HG02840 (cell line): Measurements from ENCODE around the gene CDC73.
"Not testable (repeated sequence)": the region's sequence is repeated elsewhere in the genome, so short reads cannot be mapped to it uniquely, and the experiment has no call there.

ENCODE experiments used
- ATAC-seq: cut with Tn5 transposase; IDR thresholded peaks from one replicate; pipeline ENCODE4 v1.9.1; 2021; ENCODE audit warnings: mild to moderate bottlenecking, moderate library complexity, moderate number of reproducible peaks; ENCODE audit not compliant: unreplicated experiment, low FRiP score

CDC73 gene

GRCh38 chr1:193275773-193276172, 153.9 kb downstream of the CDC73 start:
- ATAC-seq: no peak

DNA sequence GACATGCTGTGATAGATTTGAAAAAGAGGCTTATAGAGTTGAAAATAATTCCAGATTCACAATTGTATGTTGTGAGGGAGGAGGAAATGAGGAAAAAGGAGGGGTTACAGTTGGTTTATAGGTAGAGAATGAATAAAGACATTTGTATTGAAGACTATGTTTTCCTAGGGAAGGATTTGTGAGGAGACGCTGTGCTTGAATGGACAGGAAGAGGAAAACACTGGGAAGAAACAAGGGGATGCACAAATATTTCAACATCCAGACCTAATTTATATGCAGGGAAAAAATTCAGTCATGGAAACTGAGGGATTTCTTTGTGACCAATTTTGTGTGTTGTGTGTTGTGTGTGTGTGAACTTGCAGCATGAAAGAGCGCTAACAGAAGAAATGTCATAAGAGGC, 157.1 kb downstream of the CDC73 start:
- ATAC-seq: no peak

DNA sequence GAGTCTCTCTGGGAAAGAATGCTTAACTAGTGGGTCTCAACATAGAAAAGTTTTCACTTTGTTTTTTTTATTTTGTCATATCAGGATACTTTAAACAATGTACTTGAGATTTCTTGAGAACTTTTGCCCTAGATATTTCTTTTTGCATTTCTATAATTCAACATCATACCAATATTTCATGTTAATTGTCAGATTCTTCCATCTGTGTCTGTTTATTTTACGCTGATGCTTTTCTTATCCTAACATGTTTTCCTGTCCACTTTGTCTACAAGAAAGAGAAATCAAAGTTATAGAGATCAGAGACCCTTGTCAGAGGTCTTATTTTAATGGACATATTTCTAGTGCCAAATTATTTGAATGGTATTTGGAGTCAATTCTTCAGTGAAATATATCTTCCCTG, 160.1 kb downstream of the CDC73 start:
- no peak for ATAC-seq

DNA sequence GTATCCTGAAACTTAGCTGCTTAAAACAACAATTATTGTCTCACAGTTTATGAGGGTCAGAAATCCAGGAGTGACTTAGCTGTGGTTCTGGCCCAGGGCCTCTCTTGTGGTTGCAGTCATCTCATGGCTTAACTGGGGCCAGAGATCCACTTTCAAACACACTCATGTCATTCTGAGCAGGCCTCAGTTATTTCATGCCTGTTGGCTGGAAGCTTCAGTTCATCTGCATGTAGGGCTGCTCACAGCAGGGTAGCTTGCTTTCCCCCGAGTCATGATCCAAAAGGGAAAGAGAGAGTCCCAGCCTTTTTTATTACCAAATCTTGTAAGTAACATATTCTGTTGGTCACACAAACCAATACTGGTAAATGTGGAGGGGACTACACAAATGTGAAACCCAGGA, 161.2 kb downstream of the CDC73 start:
- no peak for ATAC-seq

DNA sequence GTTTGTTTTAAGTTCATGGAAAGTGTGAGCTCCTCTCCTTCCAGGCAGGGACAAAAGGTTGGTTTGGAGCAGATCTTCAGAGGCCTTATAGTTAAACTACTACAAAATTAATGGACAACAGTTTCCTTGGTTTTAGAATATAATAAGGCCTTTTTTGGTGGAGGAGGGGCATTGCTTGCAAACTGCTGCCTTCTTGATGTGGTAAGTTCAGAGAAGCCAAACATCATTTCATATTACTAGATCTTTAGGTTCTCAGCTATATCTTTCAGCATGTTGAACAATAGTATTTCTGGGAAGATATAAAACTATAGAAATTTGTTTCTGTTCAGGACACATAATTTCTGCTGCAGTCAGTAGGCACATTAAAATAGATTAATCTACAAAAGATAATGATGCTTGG, 162.4 kb downstream of the CDC73 start:
- ATAC-seq: no peak

DNA sequence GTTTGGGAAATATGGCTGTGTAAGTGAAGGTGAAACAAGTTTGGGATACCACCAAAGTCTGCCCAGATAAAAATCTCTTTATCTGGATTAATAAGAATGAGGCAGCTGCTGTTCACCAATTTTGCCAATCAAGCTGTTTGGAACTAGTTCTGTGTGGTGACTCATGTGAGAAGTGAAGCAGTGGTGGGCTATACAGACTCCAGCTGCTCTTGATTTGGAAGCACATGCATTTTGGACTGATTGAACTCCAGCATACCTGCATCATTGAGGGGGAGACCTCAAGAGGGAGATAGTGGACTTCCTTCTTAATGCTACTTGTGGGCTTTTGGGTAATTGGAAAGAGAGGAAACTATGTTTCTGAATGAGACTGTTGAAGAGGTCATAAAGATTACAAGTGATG, 163.8 kb downstream of the CDC73 start:
- no peak for ATAC-seq

GRCh38 chr1:193288548-193289080, 166.8 kb downstream of the CDC73 start:
- not testable (repeated sequence) for ATAC-seq

GRCh38 chr1:193293726-193294125, 171.9 kb downstream of the CDC73 start:
- ATAC-seq: no peak

DNA sequence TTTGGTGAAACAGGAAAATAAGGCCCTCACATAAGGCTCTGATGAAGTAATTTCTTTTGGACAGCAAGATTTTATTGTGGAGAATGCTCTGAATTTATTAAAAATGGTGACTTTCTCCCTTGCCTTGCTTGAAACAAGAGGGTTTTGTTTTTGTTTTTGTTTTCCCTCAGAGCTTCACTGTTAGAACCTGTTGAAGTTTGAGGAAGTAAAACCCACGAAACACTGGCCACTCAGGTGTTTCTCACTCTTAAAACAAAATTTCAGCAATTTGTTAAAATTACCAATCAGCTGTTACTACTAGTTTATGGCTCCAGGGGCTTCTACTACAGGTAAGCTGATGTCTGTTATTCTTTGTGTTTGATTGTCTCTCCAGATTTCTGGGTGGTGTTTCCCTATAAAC, 177.2 kb downstream of the CDC73 start:
- no peak for ATAC-seq

DNA sequence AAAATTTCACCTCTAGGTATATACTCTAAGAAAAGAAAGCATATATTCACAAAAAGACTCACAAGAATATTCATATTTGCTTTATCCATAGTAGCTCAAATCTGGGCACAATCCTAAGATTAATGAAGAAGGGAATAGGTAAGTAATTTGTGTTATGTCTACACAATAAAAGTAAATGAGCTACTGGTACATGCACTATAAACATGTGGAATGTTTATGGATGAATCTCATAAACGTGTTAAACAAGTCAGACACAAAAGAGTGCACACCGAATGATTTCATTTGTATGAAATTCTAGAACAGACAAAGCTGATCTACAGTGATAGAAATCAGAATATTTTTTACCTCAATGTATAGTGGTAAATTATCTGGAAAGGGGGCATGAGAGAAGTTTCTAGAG, 179.9 kb downstream of the CDC73 start:
- no peak for ATAC-seq

- no peak for ATAC-seq
These were observed 182.0 kb downstream of the CDC73 start for GRCh38 chr1:193303849-193304248.
